ENCODE data around the gene USO1.

GRCh38 chr4:75726577-75726976 lies 2.2 kb downstream of the USO1 start:
- TF ChIP-seq JUNB (CRISPR knock-in tag; conservative IDR thresholded peaks at IDR 0.05) = no peak
- TF ChIP-seq TAF1 (IDR thresholded peaks at IDR 0.05; ENCODE audit: control insufficient read depth, extremely low read depth, insufficient read depth, low read length, severe bottlenecking) = no peak
- no peak for TF ChIP-seq CTCF (IDR thresholded peaks at IDR 0.05 in 2 of 3, conservative IDR thresholded peaks at IDR 0.05 in 1 of 3; ENCODE audit: insufficient read depth in 2 of 3, low read depth in 1 of 3, low read length in 3 of 3)
